H1 (cell line): ENCODE measurements around the gene HDAC9. TPM values are rescaled to one million over a fixed set of nuclear protein-coding genes. Genes with fewer than 3 reads are reported as not detected.

Source experiments
- CTCF ChIA-PET: fragments of 300-600 bp; sonication (Branson Sonifier 250); formaldehyde crosslinking; loops from one replicate; lab custom pipeline; 2021; ENCODE audit not compliant: partially characterized antibody; lab: Charles Lee
- POLR2A ChIA-PET: fragments of 300-600 bp; sonication (Branson Sonifier 250); formaldehyde crosslinking; loops from one replicate; lab custom pipeline; 2021; ENCODE audit warnings: inconsistent platforms; ENCODE audit not compliant: partially characterized antibody; lab: Charles Lee
- DNase-seq, 2 experiments: peaks; one replicate each; pipeline versions ENCODE4 v3.0.0 to v3.0.0-alpha.2; 2010 to 2022; ENCODE audit warnings: low spot score in 2 of 2, low read depth in 1 of 2, mixed read lengths in 1 of 2
- FAIRE-seq: peaks from 2 replicates; lab custom pipeline; 2011; peaks lifted over from hg19 to GRCh38; lab: Jason Lieb, UNC
- H2AFZ ChIP-seq: 2 replicates; pipeline ENCODE4 v1.8.1; 2012; ENCODE audit warnings: low read length, inconsistent platforms
- H2AK5ac ChIP-seq: 2 replicates; pipeline ENCODE4 v1.6.1; 2013; ENCODE audit warnings: low read depth, low read length
- H2BK120ac ChIP-seq: replicated peaks from 2 replicates; pipeline ENCODE3; 2013; ENCODE audit warnings: low read depth, low read length, inconsistent platforms
- H2BK12ac ChIP-seq: 2 replicates; pipeline ENCODE4 v1.6.1; 2013; ENCODE audit warnings: low read depth, low read length
- H2BK15ac ChIP-seq: 2 replicates; pipeline ENCODE4 v1.6.1; 2013; ENCODE audit warnings: low read length
- H2BK20ac ChIP-seq: 2 replicates; pipeline ENCODE4 v1.6.1; 2013; ENCODE audit warnings: low read length
- H2BK5ac ChIP-seq: 2 replicates; pipeline ENCODE4 v1.6.1; 2013; ENCODE audit warnings: low read depth, low read length
- H3K14ac ChIP-seq: 2 replicates; pipeline ENCODE4 v1.6.1; 2013; ENCODE audit warnings: inconsistent platforms; ENCODE audit not compliant: insufficient read length
- H3K18ac ChIP-seq: 2 replicates; pipeline ENCODE4 v1.6.1; 2013; ENCODE audit warnings: low read length; ENCODE audit errors: extremely low read depth
- H3K23ac ChIP-seq: 2 replicates; pipeline ENCODE4 v1.6.1; 2013; ENCODE audit warnings: inconsistent platforms; ENCODE audit not compliant: insufficient read length
- H3K23me2 ChIP-seq: 2 replicates; pipeline ENCODE4 v1.6.1; 2013; ENCODE audit warnings: low read depth, low read length
- H3K27ac ChIP-seq: 2 replicates; pipeline ENCODE4 v1.6.1; 2011; ENCODE audit warnings: low read depth, low read length, inconsistent platforms
- H3K27me3 ChIP-seq, 4 experiments: replicated peaks in 1 of 4; 1 replicate in 1 of 4; 2 replicates in 3 of 4; pipeline versions ENCODE4 v1.6.1 to v1.8.1; 2011 to 2013; ENCODE audit warnings: low read length in 3 of 4, mild to moderate bottlenecking in 3 of 4, inconsistent platforms in 2 of 4, mixed read lengths in 2 of 4, moderate library complexity in 1 of 4; ENCODE audit not compliant: control insufficient read depth in 3 of 4, insufficient read depth in 3 of 4; ENCODE audit errors: extremely low read depth in 1 of 4
- H3K36me3 ChIP-seq, 4 experiments: 2 replicates each; pipeline versions ENCODE4 v1.6.1 to v1.8.1; 2011 to 2013; ENCODE audit warnings: mild to moderate bottlenecking in 4 of 4, low read length in 3 of 4, moderate library complexity in 2 of 4, control low read depth in 1 of 4, inconsistent platforms in 1 of 4; ENCODE audit not compliant: insufficient read depth in 4 of 4, control insufficient read depth in 2 of 4
- H3K4ac ChIP-seq: replicated peaks from 2 replicates; pipeline ENCODE3; 2013; ENCODE audit warnings: low read length, low read depth, mixed read lengths, inconsistent platforms; ENCODE audit not compliant: insufficient read length
- H3K4me1 ChIP-seq, 4 experiments: replicated peaks in 1 of 4; 1 replicate in 1 of 4; 2 replicates in 3 of 4; pipeline versions ENCODE4 v1.6.1 to v1.8.1; 2011 to 2013; ENCODE audit warnings: low read length in 3 of 4, inconsistent platforms in 2 of 4, mixed read lengths in 1 of 4; ENCODE audit not compliant: insufficient read depth in 4 of 4, control insufficient read depth in 3 of 4
- H3K4me2 ChIP-seq, 2 experiments: 2 replicates each; pipeline versions ENCODE4 v1.6.1 to v1.8.1; 2011 to 2013; ENCODE audit warnings: low read depth in 2 of 2, low read length in 2 of 2, control low read depth in 1 of 2, inconsistent platforms in 1 of 2, mild to moderate bottlenecking in 1 of 2; ENCODE audit not compliant: insufficient read depth in 1 of 2
- H3K4me3 ChIP-seq, 4 experiments: fragments of 200-600, 300-600 bp in 1 of 4; sonication (generic), shearing (Covaris generic), sonication (Bioruptor Twin) in 1 of 4; 2 replicates each; pipeline versions ENCODE4 v1.5.1 to v1.8.1; 2011 to 2016; ENCODE audit warnings: low read length in 4 of 4, low read depth in 3 of 4, control low read depth in 2 of 4, inconsistent platforms in 2 of 4, mild to moderate bottlenecking in 2 of 4, mixed read lengths in 1 of 4, moderate library complexity in 1 of 4; ENCODE audit not compliant: insufficient read depth in 2 of 4; ENCODE audit errors: extremely low read depth in 1 of 4
- H3K56ac ChIP-seq: replicated peaks from 2 replicates; pipeline ENCODE3; 2013; ENCODE audit warnings: low read depth, mild to moderate bottlenecking, mixed read lengths, low read length, inconsistent platforms; ENCODE audit not compliant: insufficient read length
- H3K79me1 ChIP-seq: 2 replicates; pipeline ENCODE4 v1.6.1; 2013; ENCODE audit warnings: low read depth, low read length, control low read depth
- H3K79me2 ChIP-seq, 2 experiments: 2 replicates each; pipeline versions ENCODE4 v1.6.1 to v1.8.1; 2012 to 2013; ENCODE audit warnings: low read length in 2 of 2, mild to moderate bottlenecking in 2 of 2, inconsistent platforms in 1 of 2; ENCODE audit not compliant: insufficient read depth in 2 of 2, control insufficient read depth in 1 of 2
- H3K9ac ChIP-seq, 4 experiments: replicated peaks in 1 of 4; 1 replicate in 1 of 4; 2 replicates in 3 of 4; pipeline versions ENCODE4 v1.6.1 to v1.8.1; 2011 to 2013; ENCODE audit warnings: low read depth in 3 of 4, low read length in 3 of 4, control low read depth in 2 of 4, mild to moderate bottlenecking in 2 of 4, moderate library complexity in 2 of 4, inconsistent platforms in 1 of 4; ENCODE audit errors: extremely low read depth in 1 of 4
- H3K9me3 ChIP-seq, 2 experiments: 2 replicates each; pipeline versions ENCODE4 v1.6.1 to v1.8.1; 2012 to 2013; ENCODE audit warnings: mild to moderate bottlenecking in 2 of 2, moderate library complexity in 2 of 2, control low read depth in 1 of 2, inconsistent platforms in 1 of 2, low read depth in 1 of 2, low read length in 1 of 2, mixed read lengths in 1 of 2; ENCODE audit not compliant: insufficient read depth in 2 of 2
- H4K20me1 ChIP-seq, 2 experiments: replicated peaks in 1 of 2; 2 replicates each; pipeline versions ENCODE3 to v1.8.1; 2011 to 2013; ENCODE audit warnings: inconsistent platforms in 2 of 2, low read length in 2 of 2, mild to moderate bottlenecking in 1 of 2; ENCODE audit not compliant: insufficient read depth in 2 of 2, control insufficient read depth in 1 of 2
- H4K5ac ChIP-seq: 2 replicates; pipeline ENCODE4 v1.6.1; 2013; ENCODE audit warnings: low read length, low read depth, mixed read lengths, inconsistent platforms; ENCODE audit not compliant: insufficient read length
- H4K8ac ChIP-seq: 2 replicates; pipeline ENCODE4 v1.8.0; 2013; ENCODE audit warnings: mild to moderate bottlenecking, moderate library complexity, low read length, inconsistent platforms; ENCODE audit not compliant: insufficient read depth; ENCODE audit errors: extremely low read depth
- H4K91ac ChIP-seq: replicated peaks from 2 replicates; pipeline ENCODE3; 2013; ENCODE audit warnings: low read length, mixed read lengths, inconsistent platforms; ENCODE audit not compliant: insufficient read length
- CEBPB ChIP-seq: IDR thresholded peaks from 2 replicates; pipeline ENCODE4 v1.6.1; 2012; ENCODE audit warnings: low read depth, low read length
- EGR1 ChIP-seq: IDR thresholded peaks from 2 replicates; pipeline ENCODE4 v1.6.1; 2011; ENCODE audit warnings: low read depth, low read length, borderline replicate concordance
- RNF2 ChIP-seq: fragments of 200-900, 300-1000 bp; sonication (generic); IDR thresholded peaks from 2 replicates; pipeline ENCODE4 v1.7.1; 2016; ENCODE audit warnings: borderline replicate concordance, low read depth, mild to moderate bottlenecking, antibody characterized with exemption, low read length; ENCODE audit not compliant: poor library complexity, severe bottlenecking; ENCODE audit errors: missing control alignments
- polyA plus RNA-seq, 7 experiments: library from polyadenylated mRNA; depleted of rRNA in 3 of 7; stranded (reverse) in 5 of 7; unstranded in 2 of 7; fragments of >200 nt in 5 of 7; fragments of 200-250 nt in 2 of 7; gene quantifications; 1 replicate in 5 of 7; 2 replicates in 1 of 7; 4 replicates in 1 of 7; pipeline versions ENCODE4 v1.2.1 to v1.2.3, GENCODE V29; 2011 to 2013; ENCODE audit warnings: missing spikeins in 2 of 7, mixed read lengths in 2 of 7
- total RNA-seq: library from RNA; stranded (reverse); fragmentation: NEBNext Ultra II Directional; extraction: Animal tissue kit (Norgen Biotek cat#: 25700); gene quantifications from 2 replicates; pipeline ENCODE4 v1.2.1, GENCODE V29; 2021

HDAC9 gene
- total and polyA plus RNA-seq, 2 of the 8 experiments (the other 6 are each of a cell fraction or from before 2014, with no cell fraction given): 9.5 to 13.1 TPM

- H2BK5ac ChIP-seq: no peak overlapping the region
- no peak overlapping the region for H2BK15ac ChIP-seq
- CTCF ChIA-PET: no interaction called here
- no peaks in the 10 kb centered on the region for H3K23me2 ChIP-seq
- H4K8ac ChIP-seq: no peak overlapping the region
- H3K79me2 ChIP-seq: no peaks in the 10 kb centered on the region
- no peak overlapping the region for H2AK5ac ChIP-seq
- no peak overlapping the region for H3K56ac ChIP-seq
- H3K23ac ChIP-seq: no peak overlapping the region
- no peak overlapping the region for H3K4ac ChIP-seq
- no peak for DNase-seq
- H4K20me1 ChIP-seq: no peaks in the 10 kb centered on the region
- H3K36me3 ChIP-seq: no peaks in the 10 kb centered on the region
- FAIRE-seq: no peak
- H2AFZ ChIP-seq: no peak overlapping the region
- H3K9me3 ChIP-seq: peaks cover 0 to 3% of the 10 kb centered on the region in 2 experiments; a peak in 1 of 4 replicates
- H3K4me3 ChIP-seq: no peak overlapping the region
- no peaks in the 10 kb centered on the region for H3K4me1 ChIP-seq
- H4K91ac ChIP-seq: no peak overlapping the region
- no peak overlapping the region for H4K5ac ChIP-seq
- H3K4me2 ChIP-seq: no peak overlapping the region
- no peak overlapping the region for H2BK20ac ChIP-seq
- POLR2A ChIA-PET: no interaction called here
- no peak overlapping the region for H2BK120ac ChIP-seq
- no peak overlapping the region for H3K9ac ChIP-seq
- H3K18ac ChIP-seq: no peak overlapping the region
- H3K14ac ChIP-seq: no peak overlapping the region
- H3K79me1 ChIP-seq: no peaks in the 10 kb centered on the region
- H2BK12ac ChIP-seq: no peak overlapping the region
- H3K27me3 ChIP-seq: no peaks in the 10 kb centered on the region
- H3K27ac ChIP-seq: no peak overlapping the region
- TF ChIP-seq CEBPB (no peak), RNF2 (no peak), EGR1 (no peak)
These were observed 39.9 kb upstream of the HDAC9 start for GRCh38 chr7:18455606-18456005.
